CD1c-positive myeloid dendritic cell (primary cell): Measurements from ENCODE around the gene ARMC12.

ENCODE experiments used
- DNase-seq: peaks from one replicate; pipeline ENCODE4 v3.0.0-alpha.2; 2016; ENCODE audit errors: extremely low spot score

ARMC12 gene

GRCh38 chr6:35776364-35777215 lies 39.8 kb downstream of the ARMC12 start, which contains the start of gene CLPSL2:
CLPSL2 (plus strand) TSS chr6:35776598; CDS start chr6:35776619, 21 bp downstream.
- no peak for DNase-seq

GRCh38 chr6:35777356-35778102 lies 40.7 kb downstream of the ARMC12 start:
- no peak for DNase-seq

GRCh38 chr6:35778437-35778836 lies 41.6 kb downstream of the ARMC12 start:
- DNase-seq, result no peak

GRCh38 chr6:35780719-35781118 lies 43.9 kb downstream of the ARMC12 start, which contains the start of gene CLPSL1:
CLPSL1 (plus strand) TSS chr6:35781019; CDS start chr6:35781111, 92 bp downstream.
- no peak for DNase-seq

DNA sequence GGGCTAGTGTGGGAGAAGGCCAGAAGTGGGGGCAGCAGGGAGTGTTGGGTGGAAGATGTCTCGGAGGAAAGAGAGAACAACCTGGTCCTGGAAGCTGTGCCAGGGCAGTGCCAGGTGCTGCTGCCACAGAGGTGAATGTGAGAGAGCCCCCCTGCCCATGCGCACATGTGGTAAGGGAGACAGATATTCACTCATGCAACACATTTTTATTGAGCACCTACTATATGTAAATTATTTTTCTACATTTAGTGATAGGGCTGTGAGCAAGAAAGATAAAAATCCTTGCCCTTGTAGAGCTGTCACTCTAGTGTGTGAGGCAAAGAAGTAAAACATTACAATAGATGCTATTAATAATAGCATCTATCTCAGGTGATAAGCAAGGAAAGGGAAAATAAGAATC lies 44.5 kb downstream of the ARMC12 start:
- DNase-seq, result no peak

DNA sequence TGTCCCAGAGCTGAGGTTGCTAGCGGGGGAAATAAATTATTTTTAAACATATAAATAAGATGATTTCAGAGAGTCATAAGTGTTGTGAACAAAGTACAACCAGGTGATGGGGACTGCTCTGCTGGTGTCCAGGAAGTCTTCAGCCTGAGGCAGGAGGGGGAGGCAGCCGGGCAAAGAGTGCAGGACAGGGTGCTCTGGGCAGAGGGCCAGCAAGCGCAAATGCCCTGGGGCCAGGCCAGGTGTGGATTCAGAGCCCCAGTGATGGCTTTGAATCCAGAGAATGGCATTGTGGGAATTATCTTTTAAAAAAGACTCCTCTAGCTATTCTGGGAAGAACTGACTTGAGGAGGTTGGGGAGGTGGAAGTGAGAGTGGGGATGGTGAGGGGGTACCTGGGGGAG lies 45.6 kb downstream of the ARMC12 start:
- DNase-seq, result no peak

GRCh38 chr6:35784200-35784599 lies 47.4 kb downstream of the ARMC12 start:
- DNase-seq, result no peak

DNA sequence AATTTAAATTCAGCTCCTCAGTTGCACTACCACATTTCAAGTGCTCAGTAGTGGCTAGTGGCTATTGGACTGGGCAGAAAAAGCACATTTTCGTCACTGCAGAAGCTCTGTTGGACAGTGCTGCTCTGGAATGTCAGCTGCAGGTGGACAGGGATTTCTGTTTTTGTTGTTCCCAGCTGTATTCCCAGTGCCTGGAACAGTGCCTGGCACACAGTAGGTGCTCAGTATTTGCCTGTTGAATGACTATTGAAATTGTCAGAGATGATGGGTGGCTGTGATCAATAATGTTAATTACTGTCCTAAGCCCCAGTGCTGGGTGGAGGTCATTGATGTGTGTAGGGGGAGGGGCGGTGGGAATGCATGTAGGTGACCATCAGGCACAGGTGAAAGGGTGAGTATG lies 49.4 kb downstream of the ARMC12 start:
- no peak for DNase-seq

GRCh38 chr6:35786810-35787209 lies 50.0 kb downstream of the ARMC12 start:
- no peak for DNase-seq

- no peak for DNase-seq
Observed at GRCh38 chr6:35787266-35788218, 50.7 kb downstream of the ARMC12 start.

GRCh38 chr6:35788423-35788982 lies 51.7 kb downstream of the ARMC12 start:
- DNase-seq, result no peak

DNA sequence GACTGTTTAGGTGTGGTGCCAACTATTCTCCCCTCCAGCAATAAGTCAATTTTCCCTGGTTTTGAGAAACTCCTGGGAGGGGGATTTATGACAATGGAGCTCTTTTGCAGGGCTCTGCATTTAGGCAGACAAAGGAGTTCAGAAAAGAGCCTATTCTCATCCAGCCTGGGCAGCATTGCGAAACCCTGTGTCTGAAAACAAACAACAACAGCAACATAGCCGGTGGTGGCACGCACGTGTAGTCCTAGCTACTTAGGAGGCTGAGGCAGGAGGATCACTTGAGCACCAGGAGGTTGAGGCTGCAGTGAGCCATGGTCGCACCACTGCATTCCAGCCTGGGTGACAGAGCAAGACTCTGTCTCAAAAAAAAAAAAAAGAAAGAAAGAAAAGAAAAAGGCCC lies 53.9 kb downstream of the ARMC12 start:
- no peak for DNase-seq

DNA sequence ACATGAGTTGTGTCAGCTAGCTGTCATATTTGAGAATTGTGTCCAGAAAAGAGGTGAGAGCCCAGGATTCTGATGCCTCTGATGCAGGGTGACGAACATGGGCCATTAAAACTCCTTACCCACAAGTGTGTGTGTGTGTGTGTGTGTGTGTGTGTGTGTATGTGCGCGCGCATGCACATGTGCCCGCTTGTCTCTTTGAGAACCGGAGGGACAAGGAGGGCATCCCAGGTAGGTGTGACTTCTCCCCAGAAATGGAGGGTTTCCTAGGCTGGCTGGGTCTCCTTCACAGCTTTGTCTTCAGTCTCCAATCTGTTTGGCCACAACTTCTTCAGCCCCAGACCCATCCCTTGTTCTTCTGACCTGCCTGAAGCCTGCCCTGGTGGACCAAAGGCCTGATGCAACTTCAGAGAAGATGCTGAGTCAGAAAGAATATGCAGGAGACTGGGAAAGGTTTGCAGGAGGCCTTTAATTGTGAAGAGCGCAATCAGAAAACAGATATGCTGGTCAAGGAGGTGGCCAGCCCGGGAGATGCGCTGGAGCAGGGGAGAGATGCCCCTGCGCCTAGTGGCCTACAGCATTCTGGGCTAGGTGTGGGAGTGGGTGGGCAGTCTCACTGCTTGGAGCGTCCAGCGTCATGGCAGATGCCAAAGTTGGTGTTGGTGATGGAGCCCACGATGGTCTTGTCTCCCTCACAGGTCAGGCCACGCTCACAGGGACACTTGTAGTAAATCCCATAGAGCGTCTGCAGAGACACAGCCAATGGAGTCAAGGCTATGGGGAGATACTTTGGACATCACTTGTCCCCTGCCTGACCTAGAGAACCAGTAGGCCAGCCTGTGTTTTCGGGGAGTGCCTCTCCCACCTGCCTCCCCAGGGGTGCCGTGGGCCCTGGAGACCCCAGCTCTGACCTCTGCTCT lies 58.0 kb downstream of the ARMC12 start:
- no peak for DNase-seq

GRCh38 chr6:35795453-35796071 lies 58.7 kb downstream of the ARMC12 start:
- DNase-seq, result no peak

GRCh38 chr6:35796236-35796635 lies 59.4 kb downstream of the ARMC12 start:
- no peak for DNase-seq

GRCh38 chr6:35797837-35798526 lies 61.1 kb downstream of the ARMC12 start:
- no peak for DNase-seq
